Fibroblast of skin of abdomen (primary cell): ENCODE measurements around the gene RNU1-3.
"Not testable (repeated sequence)": the region's sequence is repeated elsewhere in the genome, so short reads cannot be mapped to it uniquely, and the experiment has no call there.

ENCODE experiments used
- DNase-seq: peaks from one replicate; pipeline ENCODE4 v3.0.0-alpha.2; 2013

The RNU1-3 gene

DNA sequence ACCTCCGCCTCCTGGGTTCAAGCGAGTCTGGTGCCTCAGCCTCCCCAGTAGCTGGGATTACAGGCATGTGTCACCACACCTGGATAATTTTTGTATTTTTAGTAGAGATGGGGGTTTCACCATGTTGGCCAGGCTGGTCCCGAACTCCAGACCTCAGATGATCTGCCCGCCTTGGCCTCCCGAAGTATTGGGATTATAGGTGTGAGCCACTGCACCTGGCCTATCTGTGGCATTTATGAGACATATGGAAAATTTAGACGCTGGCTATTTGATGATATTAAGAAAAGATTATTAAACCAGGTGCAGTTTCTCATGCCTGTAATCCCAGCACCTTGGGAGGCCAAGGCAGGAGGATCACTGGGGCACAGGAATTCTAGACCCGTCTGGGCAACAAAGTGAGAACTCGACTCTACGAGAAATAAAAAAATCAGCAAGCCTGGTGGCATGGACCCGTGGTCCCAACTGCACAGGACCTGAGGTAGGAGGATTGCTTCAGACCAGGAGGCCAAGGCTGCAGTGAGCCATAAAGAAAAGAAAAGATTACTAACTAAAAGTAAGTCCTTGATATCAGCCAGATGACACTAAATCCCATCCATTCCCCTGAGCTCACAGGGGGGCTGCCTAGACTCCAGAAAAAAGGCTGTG lies 30.1 kb downstream of the RNU1-3 start:
- DNase-seq, result not testable (repeated sequence)

DNA sequence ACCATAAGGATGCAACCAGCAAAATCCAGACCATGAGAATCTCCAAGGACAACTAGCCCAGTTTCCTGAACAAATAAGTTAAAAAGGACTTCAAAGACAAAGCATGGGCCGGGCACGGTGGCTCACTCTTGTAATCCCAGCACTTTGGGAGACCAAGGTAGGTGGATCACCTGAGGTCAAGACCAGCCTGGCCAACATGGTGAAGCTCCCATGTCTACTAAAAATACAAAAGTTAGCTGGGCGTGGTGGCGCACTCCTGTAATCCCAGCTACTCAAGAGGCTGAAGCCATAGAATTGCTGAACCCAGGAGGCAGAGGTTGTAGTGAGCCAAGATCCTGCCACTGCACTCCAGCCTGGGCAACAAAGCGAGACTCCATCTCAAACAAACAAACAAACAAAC lies 30.8 kb downstream of the RNU1-3 start:
- DNase-seq, result not testable (repeated sequence)

DNA sequence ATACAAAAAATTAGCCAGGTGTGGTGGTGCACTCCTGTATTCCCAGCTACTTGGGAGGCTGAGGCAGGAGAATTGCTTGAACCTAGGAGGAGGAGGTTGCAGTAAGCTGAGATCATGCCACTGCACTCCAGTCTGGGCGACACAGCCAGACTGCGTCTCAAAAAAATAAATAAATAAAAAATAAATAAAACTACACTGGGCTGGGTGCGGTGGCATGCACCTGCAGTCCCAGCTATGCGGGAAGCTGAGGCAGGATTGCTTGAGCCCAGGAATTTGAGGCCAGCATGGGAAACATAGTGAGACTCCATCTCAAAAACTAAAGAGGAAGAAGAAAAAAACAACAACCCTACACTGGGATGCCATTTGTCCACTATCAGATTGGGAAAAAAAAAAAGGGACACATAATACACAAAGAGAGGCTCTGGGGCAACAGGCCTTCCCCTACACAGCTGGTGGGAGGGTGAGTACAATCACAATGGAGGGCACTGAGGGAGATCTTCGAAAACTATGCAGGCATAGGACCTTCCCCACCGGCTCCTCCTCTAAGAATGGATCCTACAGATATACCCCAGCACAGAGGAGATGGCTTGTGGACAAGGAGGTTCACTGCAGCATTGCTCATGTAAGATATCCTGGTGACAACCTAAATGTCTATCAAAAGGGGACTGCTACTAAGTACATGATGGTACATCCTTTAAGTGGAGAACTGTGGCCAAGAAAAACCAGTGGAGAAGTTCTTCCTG lies 33.0 kb downstream of the RNU1-3 start:
- not testable (repeated sequence) for DNase-seq

DNA sequence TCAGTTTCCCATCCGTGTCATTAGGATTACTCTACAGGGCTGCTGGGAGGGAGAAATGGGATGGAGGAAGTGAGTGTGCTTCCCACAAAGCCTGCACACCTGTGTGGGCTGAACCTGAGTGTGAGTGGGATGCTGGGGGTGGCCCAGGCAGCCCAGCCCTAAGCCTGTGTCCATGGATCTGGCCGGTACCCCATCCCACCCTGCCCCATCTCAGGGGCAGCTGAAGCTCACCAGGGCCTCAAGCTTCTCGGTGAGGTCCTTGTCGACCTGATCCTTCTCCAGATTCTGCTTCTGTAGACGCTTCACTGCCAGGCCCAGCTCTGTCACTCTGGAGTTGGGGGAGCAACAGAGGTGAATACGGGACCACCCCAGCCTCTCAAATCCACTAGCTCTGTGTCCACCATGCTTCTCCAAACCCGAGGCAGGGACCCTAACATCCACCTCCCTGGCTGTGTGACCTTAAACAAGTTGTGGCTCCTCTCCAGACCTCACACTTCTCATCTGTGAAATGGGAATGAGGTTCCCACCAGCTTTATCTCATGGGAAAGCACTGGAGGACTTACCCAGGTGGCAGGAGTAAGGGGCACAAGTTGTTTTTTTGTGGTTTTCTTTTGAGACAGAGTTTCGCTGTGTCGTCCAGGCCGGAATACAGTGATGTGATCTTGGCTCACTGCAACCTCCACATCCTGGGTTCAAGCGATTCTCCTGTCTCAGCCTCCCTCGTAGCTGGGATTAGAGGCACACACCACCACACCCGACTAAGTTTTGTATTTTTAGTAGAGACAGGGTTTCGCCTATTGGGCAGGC lies 34.5 kb downstream of the RNU1-3 start:
- DNase-seq, result not testable (repeated sequence)

DNA sequence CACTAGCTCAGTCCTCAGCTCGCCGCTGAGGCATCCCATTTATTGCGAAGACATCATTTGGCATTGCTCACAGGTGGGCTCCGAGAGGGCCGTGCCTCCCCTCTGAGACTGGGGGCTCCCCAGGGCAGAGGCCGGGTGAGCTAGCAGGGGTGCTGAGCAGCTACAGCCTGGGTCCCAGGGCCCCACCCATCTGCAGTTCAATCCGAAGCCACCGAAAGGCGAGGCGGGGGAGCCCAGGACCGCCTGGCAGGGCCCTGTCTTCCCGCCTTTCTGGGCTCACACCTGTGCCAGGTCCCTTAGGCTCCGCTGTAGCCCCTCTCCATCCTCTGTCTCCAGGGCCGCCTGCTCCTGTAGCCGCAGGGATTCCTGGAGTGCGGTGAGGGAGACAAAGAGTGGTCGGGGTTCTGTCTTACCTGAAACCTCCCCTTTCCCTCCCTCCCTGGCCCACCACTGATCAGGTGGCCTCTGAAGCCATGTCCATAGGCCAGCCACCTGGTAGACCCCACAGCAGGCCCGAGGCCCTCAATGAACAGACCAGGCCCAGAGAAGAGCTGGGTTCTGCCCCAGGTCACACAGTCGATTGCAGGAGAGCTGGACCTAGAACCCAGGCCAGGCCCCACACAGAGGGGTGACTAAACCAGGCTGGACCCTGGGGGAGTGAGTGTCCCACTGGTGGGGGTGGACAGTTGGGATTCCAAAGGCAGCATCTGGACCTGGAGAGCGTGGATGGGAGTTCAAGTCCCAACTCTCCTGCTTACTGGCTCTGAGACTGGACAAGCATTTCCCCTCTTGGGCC lies 35.3 kb downstream of the RNU1-3 start:
- DNase-seq, result no peak

DNA sequence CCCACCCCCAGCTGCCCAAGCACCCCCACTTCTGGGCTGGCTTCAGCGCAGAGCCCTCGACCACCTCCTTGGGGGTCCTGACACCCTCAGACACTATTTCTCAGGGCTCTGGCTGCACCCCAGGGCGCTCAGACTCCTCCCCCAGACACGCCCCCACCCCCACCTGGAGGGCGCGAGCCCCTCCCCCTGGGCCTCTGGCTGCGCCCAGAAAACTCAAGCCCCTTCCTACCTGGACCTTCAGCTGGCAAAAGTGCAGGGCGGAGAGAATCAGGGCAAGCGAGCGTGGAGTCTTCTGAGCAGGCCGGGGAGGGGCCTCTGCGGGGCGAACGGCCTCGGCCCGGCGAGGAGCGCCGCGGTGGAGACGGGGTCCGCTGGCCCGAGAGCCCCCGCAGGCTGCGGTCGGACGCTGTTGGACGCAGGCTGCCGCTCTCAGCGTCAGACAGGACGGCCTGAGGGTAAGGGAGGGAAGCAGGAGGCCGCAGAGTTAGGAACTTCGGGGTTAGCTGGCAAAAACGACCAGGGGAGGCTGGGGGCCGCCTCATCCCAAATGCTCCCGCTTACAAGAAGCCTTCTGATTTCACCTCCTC lies 36.0 kb downstream of the RNU1-3 start:
- no peak for DNase-seq

DNA sequence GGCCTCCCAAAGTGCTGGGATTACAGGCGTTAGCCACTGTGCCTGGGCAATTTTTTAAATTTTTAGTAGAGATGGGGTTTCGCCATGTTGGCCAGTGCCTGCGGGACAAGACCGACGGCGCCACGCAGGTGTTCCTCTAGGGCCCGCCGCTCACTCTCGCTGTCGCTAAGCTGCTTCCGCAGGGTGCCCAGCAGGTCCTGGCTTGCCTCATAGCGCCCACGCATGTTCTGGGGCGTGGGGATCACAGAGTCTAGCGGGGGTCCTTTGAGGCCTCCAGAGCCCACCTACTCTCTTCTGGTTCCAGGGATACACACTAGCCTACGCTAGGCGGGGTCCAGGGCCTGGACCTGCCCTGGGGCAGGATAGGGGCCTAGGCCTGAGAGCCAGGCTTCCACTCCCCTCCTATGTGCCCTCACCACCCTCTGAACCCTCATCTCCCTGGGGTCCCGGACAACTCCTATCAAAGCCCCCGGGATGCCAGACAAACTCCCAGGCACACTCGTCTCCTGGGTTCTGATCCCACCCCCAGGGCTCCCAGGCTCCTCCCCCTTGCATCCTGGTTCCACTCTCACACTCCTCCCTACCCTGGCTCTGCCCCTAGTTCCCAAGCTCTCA lies 36.7 kb downstream of the RNU1-3 start:
- DNase-seq, result not testable (repeated sequence)

DNA sequence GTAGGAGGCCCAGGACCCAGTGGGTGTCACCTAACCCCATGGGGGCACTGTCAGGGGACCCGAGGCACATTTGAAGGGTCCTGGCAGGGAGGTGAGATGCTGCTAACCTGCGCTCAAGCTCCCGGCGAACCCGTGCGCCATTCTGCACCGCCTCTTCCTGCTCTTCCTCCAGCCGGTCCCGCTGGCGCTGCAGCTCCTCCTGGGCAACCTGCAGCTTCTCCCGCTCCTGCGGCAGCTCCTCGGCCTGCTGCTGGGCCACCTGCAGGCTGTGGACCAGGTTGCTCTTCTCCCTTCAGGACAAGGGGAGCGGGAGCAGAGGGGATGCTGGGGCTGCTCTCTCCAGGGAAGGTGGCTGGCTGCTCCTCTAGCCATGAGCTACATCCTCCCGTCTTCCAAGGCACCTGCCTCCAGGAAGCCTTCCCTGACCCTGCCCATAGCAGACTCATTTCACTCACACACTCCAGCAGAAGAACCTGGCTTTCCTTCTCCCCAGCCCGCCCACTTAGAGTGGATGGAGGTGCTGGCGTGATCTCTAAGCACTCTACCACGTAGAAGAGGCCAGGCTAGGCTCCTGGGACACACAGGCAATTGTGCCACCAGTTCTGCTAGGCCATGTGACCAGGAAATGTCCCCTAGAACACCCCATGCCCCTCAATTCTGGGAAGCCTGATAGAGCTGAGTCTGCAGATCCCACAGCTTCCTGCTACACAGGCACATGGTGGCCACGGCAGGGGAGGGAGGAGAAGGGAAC lies 38.2 kb downstream of the RNU1-3 start:
- no peak for DNase-seq

DNA sequence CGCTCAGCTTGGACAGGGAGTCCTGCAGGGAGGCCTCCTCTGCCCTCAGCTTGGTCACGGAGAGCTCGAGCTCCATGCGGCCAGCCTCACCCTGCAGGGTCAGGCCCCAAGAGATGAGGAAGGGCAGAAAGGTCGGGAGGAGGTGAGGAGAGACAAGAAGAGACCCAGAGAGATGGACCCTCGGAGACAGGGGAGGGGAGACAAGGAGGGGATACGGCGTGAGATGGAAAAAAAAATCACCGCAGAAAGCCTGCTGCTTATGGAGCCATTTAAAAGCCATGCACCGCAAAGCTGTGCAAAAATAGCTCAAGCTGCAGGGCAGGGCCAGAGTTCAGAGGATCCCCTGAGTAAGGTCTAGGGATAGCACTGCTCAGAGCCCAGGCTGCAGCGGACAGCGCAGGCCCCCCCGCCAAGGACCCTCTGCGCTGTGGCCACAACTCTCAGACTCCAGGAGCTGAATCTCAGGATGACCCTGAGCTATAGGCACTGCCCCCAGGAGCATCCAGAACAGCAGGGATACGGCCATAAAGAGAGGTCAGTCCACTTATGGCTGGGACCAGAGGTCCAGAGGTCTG lies 40.3 kb downstream of the RNU1-3 start:
- not testable (repeated sequence) for DNase-seq

DNA sequence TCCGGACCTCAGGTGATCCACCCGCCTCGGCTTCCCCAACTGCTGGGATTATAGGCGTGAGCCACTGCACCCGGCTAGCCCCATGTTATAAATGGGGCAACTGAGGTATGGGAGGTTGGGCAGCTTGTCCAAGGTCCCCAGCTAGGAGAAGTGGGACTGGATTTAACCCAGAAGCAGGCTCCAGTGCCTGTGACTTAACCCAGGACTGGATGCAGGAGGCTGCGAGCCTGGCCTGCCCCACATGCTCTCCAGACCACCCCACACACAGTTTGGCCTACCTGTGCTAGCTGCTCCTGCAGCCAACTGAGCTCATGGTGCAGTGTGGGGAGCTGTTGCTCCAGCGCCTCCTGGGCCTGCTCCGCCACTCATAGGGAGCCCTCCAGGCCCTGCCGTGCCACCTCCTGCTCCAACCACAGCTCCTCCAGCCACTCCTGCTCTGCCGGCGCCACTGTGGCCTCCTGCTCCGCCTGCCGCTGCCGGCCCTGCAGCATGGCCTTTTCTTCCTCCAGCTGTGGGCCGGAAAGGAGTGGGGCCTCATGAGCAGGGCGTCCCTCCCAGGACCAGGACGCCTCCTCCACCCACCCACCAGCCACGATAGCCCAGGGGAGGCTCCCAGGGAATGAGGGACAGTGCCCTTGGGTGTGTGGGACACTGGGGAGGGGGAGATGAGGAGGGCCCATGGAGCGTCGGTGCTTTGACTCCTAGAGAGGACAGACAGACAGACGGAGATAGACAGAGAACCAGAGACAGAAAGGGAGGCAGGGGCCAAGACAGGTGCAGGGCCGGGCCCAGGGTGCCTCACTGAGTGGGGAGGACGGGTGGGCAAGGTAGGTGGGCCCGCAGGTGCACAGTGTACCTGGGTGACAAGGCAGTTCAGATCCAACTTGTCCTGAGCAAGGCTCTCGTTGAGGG lies 41.0 kb downstream of the RNU1-3 start:
- DNase-seq, result no peak

DNA sequence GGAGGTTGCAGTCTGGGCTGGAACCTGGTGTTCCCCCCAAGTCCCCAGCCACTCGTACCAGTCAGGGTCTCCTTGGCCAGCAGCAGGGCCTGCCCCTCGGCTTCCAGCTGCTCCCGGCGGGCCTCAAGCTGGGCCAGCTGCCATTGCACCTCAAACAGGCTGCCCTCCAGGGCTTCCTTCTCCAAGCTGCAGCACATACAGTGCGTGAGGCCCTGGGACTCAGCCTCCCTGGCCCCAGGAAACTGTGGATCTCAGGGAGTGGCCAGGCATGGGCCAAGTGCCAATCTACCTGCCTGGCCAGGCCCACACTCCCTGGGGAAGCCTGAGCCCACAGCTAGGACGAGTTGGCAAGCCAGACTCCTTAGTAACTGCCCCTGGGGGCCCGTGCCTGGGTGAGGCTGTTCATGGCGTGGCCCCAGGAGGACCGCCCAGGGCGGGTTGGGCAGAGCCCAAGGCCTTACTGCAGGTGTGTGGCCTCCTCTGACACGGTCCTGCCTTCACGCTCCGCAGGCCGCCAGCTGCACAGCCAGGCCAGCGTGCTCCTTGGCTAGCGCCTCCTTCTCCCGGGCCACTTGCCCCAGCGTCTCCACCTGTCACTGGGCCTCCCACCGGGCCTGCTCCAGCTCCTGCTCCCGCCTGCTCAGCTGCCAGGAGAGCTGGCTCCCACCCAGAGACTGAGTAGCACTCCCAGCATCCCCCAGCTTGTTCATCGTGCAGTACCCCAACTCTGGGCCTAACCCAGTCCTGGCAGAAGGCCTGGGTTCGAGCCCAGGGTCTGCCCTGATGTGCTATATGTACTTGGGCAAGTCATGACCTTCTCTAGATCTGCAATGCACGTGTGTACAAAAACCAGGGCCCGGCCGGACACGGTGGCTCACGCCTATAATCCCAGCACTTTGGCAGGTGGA lies 42.7 kb downstream of the RNU1-3 start:
- DNase-seq, result not testable (repeated sequence)

DNA sequence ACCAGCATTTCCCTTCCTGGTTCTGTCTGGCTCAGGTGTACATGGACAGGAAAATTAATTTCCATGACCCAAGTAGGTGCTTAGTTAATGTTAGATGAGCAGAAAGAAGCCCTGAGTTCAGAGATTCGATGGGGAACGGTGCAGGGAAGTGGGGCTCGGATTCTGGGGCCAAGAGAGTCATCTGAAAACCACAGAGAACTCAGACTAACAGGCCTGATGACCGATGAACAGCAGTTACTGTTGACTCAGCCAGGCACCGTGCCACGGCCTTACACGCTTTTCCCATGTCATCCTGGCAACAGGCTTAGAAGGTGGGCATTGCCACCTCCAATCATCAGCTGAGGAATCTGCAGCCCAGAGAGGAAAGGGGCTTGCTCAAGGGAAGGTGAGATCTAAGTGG lies 43.4 kb downstream of the RNU1-3 start:
- peak; percentile 44 for DNase-seq

DNA sequence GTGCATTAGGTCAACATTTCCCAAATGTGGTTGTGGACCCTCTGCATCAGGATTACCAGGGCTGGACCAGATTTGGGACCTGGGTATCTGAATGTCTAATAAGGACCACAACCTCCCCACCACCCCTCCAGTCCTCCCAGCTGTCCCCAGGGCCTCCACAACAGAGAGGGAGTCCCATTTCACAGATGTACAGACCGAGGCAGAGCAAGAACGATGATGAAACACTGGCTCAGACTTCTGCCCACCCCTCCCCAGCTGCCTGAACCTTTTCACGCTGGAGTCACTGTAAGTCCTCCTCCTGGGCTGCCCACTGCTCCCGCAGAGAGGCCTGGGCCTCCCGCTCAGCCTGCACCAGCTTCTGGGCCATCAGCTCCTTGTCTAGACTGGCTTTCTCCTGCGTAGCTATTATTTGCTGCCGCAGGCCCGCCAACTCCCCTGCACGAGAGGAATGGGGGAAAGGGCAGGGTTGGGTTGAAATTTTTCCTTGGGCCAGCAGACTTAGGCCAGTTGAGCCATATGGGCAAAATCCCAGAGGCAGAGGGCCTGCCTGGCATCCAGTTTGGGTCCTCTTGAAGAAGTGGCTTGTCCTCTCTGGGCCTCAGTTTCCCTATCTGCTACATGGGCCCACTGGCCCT lies 45.0 kb downstream of the RNU1-3 start:
- DNase-seq, result not testable (repeated sequence)

DNA sequence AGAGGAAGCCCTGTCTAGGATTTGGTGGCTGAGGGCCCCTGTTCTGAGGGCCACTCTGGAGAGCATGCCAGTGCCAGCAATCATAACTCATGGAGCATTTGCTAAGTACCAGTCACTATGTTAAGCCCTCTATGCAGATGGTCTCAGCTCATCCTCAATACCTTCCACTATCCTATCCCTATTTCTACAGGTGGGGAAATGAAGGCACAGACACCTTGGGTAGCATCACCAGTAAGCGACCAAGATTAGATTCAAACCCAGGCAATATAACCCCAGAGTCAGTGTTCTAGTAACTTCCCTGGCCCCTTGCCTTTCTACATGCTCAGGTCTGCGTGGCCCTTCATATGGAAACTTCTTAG lies 45.5 kb downstream of the RNU1-3 start:
- no peak for DNase-seq

DNA sequence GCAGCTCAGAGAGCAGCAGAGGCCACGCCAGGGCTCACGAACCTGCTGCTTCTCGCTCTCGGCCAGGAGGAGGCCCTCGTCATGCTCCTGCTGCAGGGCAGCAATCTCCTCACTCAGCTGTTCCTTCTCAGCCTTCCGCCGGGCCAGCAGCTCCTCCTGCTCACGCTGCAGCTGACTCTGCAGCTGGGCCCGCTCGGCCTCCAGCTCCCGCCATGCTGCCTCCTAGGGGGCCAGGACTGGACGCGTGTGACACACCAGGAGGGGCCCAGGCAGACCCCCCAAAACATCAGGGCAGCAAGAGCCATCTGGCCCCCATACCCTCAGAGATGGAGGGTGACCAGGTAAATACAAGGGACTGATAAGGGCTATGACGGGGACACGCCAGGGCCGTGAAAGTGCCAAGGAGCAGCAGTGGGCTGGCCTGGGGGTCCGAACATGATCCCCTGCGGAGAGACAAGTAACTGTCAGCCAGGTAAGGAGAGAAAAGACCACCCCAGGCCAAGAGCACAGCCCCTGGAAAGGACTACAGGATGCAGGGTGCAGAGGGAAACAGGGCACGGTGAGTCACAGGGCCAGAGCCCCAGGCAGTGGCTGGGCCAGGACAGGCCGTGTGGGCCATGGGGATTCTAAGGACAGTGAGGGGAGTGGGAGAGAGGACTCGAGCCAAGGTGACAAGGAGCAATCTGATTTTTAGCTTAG lies 46.8 kb downstream of the RNU1-3 start:
- not testable (repeated sequence) for DNase-seq

DNA sequence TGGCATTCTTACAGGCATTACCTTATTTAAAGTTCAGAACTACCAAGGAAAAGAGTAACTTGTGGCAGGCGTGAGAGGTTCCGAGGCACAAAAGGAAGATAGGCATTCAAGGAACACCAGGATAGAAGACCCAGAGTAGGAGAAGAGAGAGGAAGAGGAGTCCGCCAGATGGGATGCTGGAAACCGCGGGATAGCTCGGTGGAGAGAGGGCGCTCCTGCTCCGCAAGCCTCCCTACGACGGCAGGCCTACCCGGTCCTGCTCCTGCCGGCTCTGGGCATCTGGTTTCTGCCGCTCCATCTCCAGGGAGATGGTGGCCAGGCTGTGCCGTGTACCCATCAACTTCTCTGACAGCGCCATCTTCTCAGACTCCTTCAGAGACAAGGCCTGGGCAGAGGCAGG lies 48.0 kb downstream of the RNU1-3 start:
- DNase-seq, result no peak
